GM12872 (cell line): ENCODE measurements around the gene LSM11.

ENCODE experiments used
- CTCF ChIP-seq: IDR thresholded peaks from 3 replicates; pipeline ENCODE4 v1.5.1; 2011; ENCODE audit warnings: low read depth, mild to moderate bottlenecking, low read length, moderate library complexity; ENCODE audit not compliant: insufficient read depth

LSM11 gene

GRCh38 chr5:157744051-157745011, 819 bp downstream of the LSM11 start:
- TF ChIP-seq CTCF, result no peak

- TF ChIP-seq CTCF, result no peak
Observed at GRCh38 chr5:157745041-157745456, 1.5 kb downstream of the LSM11 start.

- no peak for TF ChIP-seq CTCF
Observed at GRCh38 chr5:157747173-157747740, 3.7 kb downstream of the LSM11 start.

GRCh38 chr5:157747766-157748700, 4.5 kb downstream of the LSM11 start:
- no peak for TF ChIP-seq CTCF

- TF ChIP-seq CTCF, result no peak
Observed at GRCh38 chr5:157748760-157749461, 5.4 kb downstream of the LSM11 start.

- TF ChIP-seq CTCF, result no peak
Observed at GRCh38 chr5:157749462-157749799, 5.9 kb downstream of the LSM11 start.

GRCh38 chr5:157750320-157750719, 6.8 kb downstream of the LSM11 start:
- TF ChIP-seq CTCF, result no peak
